GM19455 (cell line): ENCODE measurements around the gene FGD4.

ENCODE experiments used
- ATAC-seq: cut with Tn5 transposase; IDR thresholded peaks from one replicate; pipeline ENCODE4 v1.9.1; 2021; ENCODE audit not compliant: unreplicated experiment

FGD4 gene

GRCh38 chr12:32603071-32603470 is 203.7 kb downstream of the FGD4 start:
- no peak for ATAC-seq

- ATAC-seq = no peak
These were observed 204.5 kb downstream of the FGD4 start for GRCh38 chr12:32603858-32604257.

- ATAC-seq = no peak
These were observed 205.2 kb downstream of the FGD4 start for GRCh38 chr12:32604565-32604964.

GRCh38 chr12:32605326-32606095 is 206.2 kb downstream of the FGD4 start:
- ATAC-seq = no peak

- ATAC-seq = no peak
These were observed 207.1 kb downstream of the FGD4 start for GRCh38 chr12:32606443-32606842.

GRCh38 chr12:32609966-32610365 is 210.6 kb downstream of the FGD4 start:
- no peak for ATAC-seq

- ATAC-seq = no peak
These were observed 212.6 kb downstream of the FGD4 start for GRCh38 chr12:32611986-32612385.

- ATAC-seq = no peak
These were observed 213.6 kb downstream of the FGD4 start for GRCh38 chr12:32612658-32613614.

- ATAC-seq = no peak
These were observed 216.1 kb downstream of the FGD4 start for GRCh38 chr12:32615441-32615840.

GRCh38 chr12:32617534-32617933 is 218.2 kb downstream of the FGD4 start:
- no peak for ATAC-seq

- no peak for ATAC-seq
These were observed 218.8 kb downstream of the FGD4 start for GRCh38 chr12:32618115-32618514.

GRCh38 chr12:32627976-32628375 is 228.6 kb downstream of the FGD4 start:
- no peak for ATAC-seq

GRCh38 chr12:32641287-32641901 is 242.0 kb downstream of the FGD4 start:
- ATAC-seq = no peak

- ATAC-seq = no peak
These were observed 245.1 kb downstream of the FGD4 start for GRCh38 chr12:32644431-32644830.

- ATAC-seq = no peak
These were observed 247.9 kb downstream of the FGD4 start for GRCh38 chr12:32647275-32647674.

- no peak for ATAC-seq
These were observed 251.2 kb downstream of the FGD4 start for GRCh38 chr12:32650508-32650907.

GRCh38 chr12:32651151-32651955 is 252.0 kb downstream of the FGD4 start:
- ATAC-seq = no peak

- ATAC-seq = no peak
These were observed 252.5 kb downstream of the FGD4 start for GRCh38 chr12:32651956-32652210.

GRCh38 chr12:32659908-32660440 is 260.6 kb downstream of the FGD4 start:
- ATAC-seq = no peak

GRCh38 chr12:32661706-32662105 is 262.3 kb downstream of the FGD4 start:
- no peak for ATAC-seq

GRCh38 chr12:32662665-32663064 is 263.3 kb downstream of the FGD4 start:
- no peak for ATAC-seq
